Measurements from ENCODE around the gene MND1.

MND1 gene

DNA sequence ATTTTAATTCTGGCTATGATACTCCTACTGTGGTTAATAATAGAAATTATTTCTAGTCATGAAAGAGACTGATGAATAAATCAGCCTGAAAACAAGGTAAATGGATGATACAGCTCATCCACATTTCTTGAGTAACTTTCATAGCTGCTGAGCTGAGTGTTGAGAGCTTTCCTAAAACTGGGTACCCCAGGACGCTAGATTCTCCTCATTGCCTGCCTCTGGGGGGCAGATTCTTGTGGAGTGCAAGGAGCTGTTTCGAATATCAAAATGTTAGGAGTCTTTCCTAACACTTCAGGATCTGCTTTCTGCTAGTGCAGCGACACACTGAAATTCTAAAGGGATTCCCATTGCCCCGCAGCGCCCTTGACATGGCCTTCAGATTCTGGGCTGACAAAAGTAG, 2.1 kb downstream of the MND1 start:
- Histone ChIP-seq H3K9me3 (ENCODE audit: control insufficient read depth in 2 of 2, low read length in 2 of 2) (no peaks in the 10 kb centered on the region), H3K9ac (ENCODE audit: low read length in 2 of 2) (no peak overlapping the region), H3K4me1 (ENCODE audit: control insufficient read depth, insufficient read depth, low read length) (peaks cover 13% of the 10 kb centered on the region), H3K4me3 (ENCODE audit: low read length in 2 of 2) (no peak overlapping the region), H3K27me3 (ENCODE audit: control insufficient read depth in 1 of 2, insufficient read depth in 2 of 2, low read length in 2 of 2) (no peaks in the 10 kb centered on the region), H3K36me3 (ENCODE audit: control insufficient read depth in 2 of 2, insufficient read depth in 2 of 2, low read length in 2 of 2) (no peaks in the 10 kb centered on the region), H3K27ac (ENCODE audit: low read length) (no peak overlapping the region)

- no peak overlapping the region for H3K9ac ChIP-seq (ENCODE audit: low read length in 2 of 2)
These were observed 2.6 kb downstream of the MND1 start for GRCh38 chr4:153347117-153347516.

GRCh38 chr4:153348006-153348405, 3.5 kb downstream of the MND1 start:
- Histone ChIP-seq H3K4me1 (ENCODE audit: control insufficient read depth, insufficient read depth, low read length) (peaks cover 13% of the 10 kb centered on the region), H3K27ac (ENCODE audit: low read length) (no peak overlapping the region), H3K9me3 (ENCODE audit: control insufficient read depth in 2 of 2, low read length in 2 of 2) (no peaks in the 10 kb centered on the region), H3K27me3 (ENCODE audit: control insufficient read depth in 1 of 2, insufficient read depth in 2 of 2, low read length in 2 of 2) (no peaks in the 10 kb centered on the region), H3K4me3 (ENCODE audit: low read length in 2 of 2) (no peak overlapping the region), H3K9ac (ENCODE audit: low read length in 2 of 2) (no peak overlapping the region), H3K36me3 (ENCODE audit: control insufficient read depth in 2 of 2, insufficient read depth in 2 of 2, low read length in 2 of 2) (no peaks in the 10 kb centered on the region)

More at GRCh38 chr4:153347117-153347516, 2.6 kb downstream of the MND1 start:
- H3K36me3 ChIP-seq (ENCODE audit: control insufficient read depth in 2 of 2, insufficient read depth in 2 of 2, low read length in 2 of 2), result no peaks in the 10 kb centered on the region
- H3K4me1 ChIP-seq (ENCODE audit: control insufficient read depth, insufficient read depth, low read length), result peaks cover 13% of the 10 kb centered on the region
- no peak overlapping the region for H3K4me3 ChIP-seq (ENCODE audit: low read length in 2 of 2)
- H3K27ac ChIP-seq (ENCODE audit: low read length), result no peak overlapping the region
- H3K27me3 ChIP-seq (ENCODE audit: control insufficient read depth in 1 of 2, insufficient read depth in 2 of 2, low read length in 2 of 2), result no peaks in the 10 kb centered on the region
- no peaks in the 10 kb centered on the region for H3K9me3 ChIP-seq (ENCODE audit: control insufficient read depth in 2 of 2, low read length in 2 of 2)

GRCh38 chr4:153349206-153349805, 4.8 kb downstream of the MND1 start:
- no peaks in the 10 kb centered on the region for H3K36me3 ChIP-seq (ENCODE audit: control insufficient read depth in 2 of 2, insufficient read depth in 2 of 2, low read length in 2 of 2)
- H3K27ac ChIP-seq (ENCODE audit: low read length), result no peak overlapping the region
- H3K4me1 ChIP-seq (ENCODE audit: control insufficient read depth, insufficient read depth, low read length), result peaks cover 13% of the 10 kb centered on the region
- H3K9ac ChIP-seq (ENCODE audit: low read length in 2 of 2), result no peak overlapping the region
- H3K27me3 ChIP-seq (ENCODE audit: control insufficient read depth in 1 of 2, insufficient read depth in 2 of 2, low read length in 2 of 2), result no peaks in the 10 kb centered on the region
- H3K4me3 ChIP-seq (ENCODE audit: low read length in 2 of 2), result no peak overlapping the region
- no peaks in the 10 kb centered on the region for H3K9me3 ChIP-seq (ENCODE audit: control insufficient read depth in 2 of 2, low read length in 2 of 2)

DNA sequence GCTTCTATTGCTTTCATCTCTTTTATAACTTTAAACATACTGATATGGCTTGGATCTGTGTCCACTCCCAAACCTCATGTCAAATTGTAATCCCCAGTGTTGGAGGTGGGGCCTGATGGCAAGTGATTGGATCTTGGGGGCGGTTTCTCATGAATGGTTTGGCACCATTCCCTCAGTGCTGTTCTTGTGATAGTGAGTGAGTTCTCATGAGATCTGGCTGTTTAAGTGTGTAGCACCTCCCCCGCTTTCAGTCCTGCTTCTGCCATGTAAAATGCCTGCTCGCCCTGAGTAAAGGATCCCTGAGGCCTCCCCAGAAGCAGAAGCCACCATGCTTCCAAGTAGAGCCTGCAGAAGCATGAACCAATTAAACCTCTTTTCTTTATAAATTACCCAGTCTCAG, 17.7 kb downstream of the MND1 start:
- Histone ChIP-seq H3K9ac (ENCODE audit: low read length in 2 of 2) (no peak overlapping the region), H3K9me3 (ENCODE audit: control insufficient read depth in 2 of 2, low read length in 2 of 2) (no peaks in the 10 kb centered on the region), H3K4me3 (ENCODE audit: low read length in 2 of 2) (no peak overlapping the region), H3K36me3 (ENCODE audit: control insufficient read depth in 2 of 2, insufficient read depth in 2 of 2, low read length in 2 of 2) (no peaks in the 10 kb centered on the region), H3K27me3 (ENCODE audit: control insufficient read depth in 1 of 2, insufficient read depth in 2 of 2, low read length in 2 of 2) (no peaks in the 10 kb centered on the region), H3K27ac (ENCODE audit: low read length) (no peak overlapping the region), H3K4me1 (ENCODE audit: control insufficient read depth, insufficient read depth, low read length) (no peaks in the 10 kb centered on the region)

- H3K9ac ChIP-seq (ENCODE audit: low read length in 2 of 2), result no peak overlapping the region
- no peak overlapping the region for H3K4me3 ChIP-seq (ENCODE audit: low read length in 2 of 2)
- H3K36me3 ChIP-seq (ENCODE audit: control insufficient read depth in 2 of 2, insufficient read depth in 2 of 2, low read length in 2 of 2), result no peaks in the 10 kb centered on the region
- H3K9me3 ChIP-seq (ENCODE audit: control insufficient read depth in 2 of 2, low read length in 2 of 2), result no peaks in the 10 kb centered on the region
- no peaks in the 10 kb centered on the region for H3K27me3 ChIP-seq (ENCODE audit: control insufficient read depth in 1 of 2, insufficient read depth in 2 of 2, low read length in 2 of 2)
- no peak overlapping the region for H3K27ac ChIP-seq (ENCODE audit: low read length)
- H3K4me1 ChIP-seq (ENCODE audit: control insufficient read depth, insufficient read depth, low read length), result no peaks in the 10 kb centered on the region
These were observed 19.6 kb downstream of the MND1 start for GRCh38 chr4:153364061-153364460.

DNA sequence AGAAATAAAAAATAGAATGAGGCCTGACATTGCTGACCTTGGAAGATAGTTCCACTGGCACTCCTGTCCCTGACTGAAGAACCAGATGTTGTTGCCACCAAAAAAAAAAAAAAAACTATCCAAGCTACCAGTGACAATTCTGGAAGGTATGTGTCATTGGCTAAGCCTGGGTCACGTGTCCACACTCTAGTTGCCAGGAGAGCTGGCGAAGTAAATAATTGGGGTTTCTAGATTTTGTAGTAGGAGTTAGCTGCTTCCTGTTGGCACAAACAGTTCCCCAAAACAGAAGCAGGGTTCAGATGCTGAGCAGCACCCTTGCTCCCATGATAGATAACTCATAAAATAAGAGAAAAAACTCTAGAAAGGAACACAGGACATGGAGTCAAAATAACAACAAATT, 20.5 kb downstream of the MND1 start:
- Histone ChIP-seq H3K36me3 (ENCODE audit: control insufficient read depth in 2 of 2, insufficient read depth in 2 of 2, low read length in 2 of 2) (no peaks in the 10 kb centered on the region), H3K4me3 (ENCODE audit: low read length in 2 of 2) (no peak overlapping the region), H3K27me3 (ENCODE audit: control insufficient read depth in 1 of 2, insufficient read depth in 2 of 2, low read length in 2 of 2) (no peaks in the 10 kb centered on the region), H3K9me3 (ENCODE audit: control insufficient read depth in 2 of 2, low read length in 2 of 2) (no peaks in the 10 kb centered on the region), H3K27ac (ENCODE audit: low read length) (no peak overlapping the region), H3K9ac (ENCODE audit: low read length in 2 of 2) (no peak overlapping the region), H3K4me1 (ENCODE audit: control insufficient read depth, insufficient read depth, low read length) (no peaks in the 10 kb centered on the region)

DNA sequence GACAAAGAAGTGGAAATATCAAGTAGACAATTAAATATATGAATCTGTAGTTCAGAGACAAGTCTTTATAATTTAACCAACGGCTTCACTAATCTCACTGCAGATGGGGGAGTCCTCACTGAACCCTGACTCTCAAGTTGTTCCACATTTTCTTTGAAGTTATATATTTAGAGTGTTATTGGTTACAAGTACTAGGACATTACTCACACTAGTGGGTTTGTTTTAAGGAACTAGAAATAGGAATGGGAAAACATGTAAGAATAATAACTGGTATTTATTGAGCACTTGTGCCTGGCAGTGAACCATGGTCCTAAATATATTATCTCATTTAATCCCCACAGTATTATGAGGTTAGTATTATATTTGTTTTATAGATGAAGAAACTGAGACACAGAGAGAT, 22.0 kb downstream of the MND1 start:
- H3K9ac ChIP-seq (ENCODE audit: low read length in 2 of 2), result no peak overlapping the region

DNA sequence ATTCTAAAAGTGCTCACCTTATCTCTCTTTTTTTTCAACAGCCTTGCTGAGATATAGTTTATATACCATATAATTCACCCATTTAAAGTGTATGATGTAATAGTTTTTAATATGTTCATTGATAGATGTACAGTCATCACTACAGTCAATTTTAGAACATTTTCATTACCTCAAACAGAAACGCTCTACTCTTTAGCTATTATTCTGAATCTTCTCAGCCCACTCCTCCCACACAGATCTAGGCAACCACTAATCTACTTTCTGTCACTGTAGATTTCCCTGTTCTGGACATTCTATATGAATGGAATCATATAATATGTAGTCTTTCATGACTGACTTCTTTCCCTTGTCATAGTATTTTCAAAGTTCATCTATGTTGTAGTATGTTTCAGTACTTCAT, 22.6 kb downstream of the MND1 start:
- Histone ChIP-seq H3K9me3 (ENCODE audit: control insufficient read depth in 2 of 2, low read length in 2 of 2) (no peaks in the 10 kb centered on the region), H3K27me3 (ENCODE audit: control insufficient read depth in 1 of 2, insufficient read depth in 2 of 2, low read length in 2 of 2) (no peaks in the 10 kb centered on the region), H3K4me3 (ENCODE audit: low read length in 2 of 2) (no peak overlapping the region), H3K9ac (ENCODE audit: low read length in 2 of 2) (no peak overlapping the region), H3K4me1 (ENCODE audit: control insufficient read depth, insufficient read depth, low read length) (no peaks in the 10 kb centered on the region), H3K36me3 (ENCODE audit: control insufficient read depth in 2 of 2, insufficient read depth in 2 of 2, low read length in 2 of 2) (no peaks in the 10 kb centered on the region), H3K27ac (ENCODE audit: low read length) (no peak overlapping the region)

More for the DNA sequence above, 22.0 kb downstream of the MND1 start:
- Histone ChIP-seq H3K4me3 (ENCODE audit: low read length in 2 of 2) (no peak overlapping the region), H3K27me3 (ENCODE audit: control insufficient read depth in 1 of 2, insufficient read depth in 2 of 2, low read length in 2 of 2) (no peaks in the 10 kb centered on the region), H3K27ac (ENCODE audit: low read length) (no peak overlapping the region), H3K9me3 (ENCODE audit: control insufficient read depth in 2 of 2, low read length in 2 of 2) (no peaks in the 10 kb centered on the region), H3K36me3 (ENCODE audit: control insufficient read depth in 2 of 2, insufficient read depth in 2 of 2, low read length in 2 of 2) (no peaks in the 10 kb centered on the region), H3K4me1 (ENCODE audit: control insufficient read depth, insufficient read depth, low read length) (no peaks in the 10 kb centered on the region)

DNA sequence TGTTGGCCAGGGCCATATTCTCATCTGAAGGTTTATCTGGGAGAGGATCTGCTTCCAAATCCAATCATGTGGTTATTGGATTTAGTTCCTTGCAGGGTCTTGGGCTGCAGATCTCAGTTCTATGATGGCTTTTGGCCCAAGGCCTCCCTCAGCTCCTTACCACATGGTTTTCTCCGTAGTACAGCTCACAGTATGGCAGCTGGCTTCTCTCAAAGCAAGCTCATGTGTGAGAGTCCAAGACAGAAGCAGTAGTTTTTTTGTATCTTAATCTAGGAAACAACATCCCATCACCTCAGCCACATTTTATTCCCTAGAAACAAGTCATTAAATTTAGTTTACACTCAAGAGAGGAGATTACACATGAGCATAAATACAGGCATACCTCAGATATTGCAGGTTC, 24.5 kb downstream of the MND1 start:
- Histone ChIP-seq H3K4me3 (ENCODE audit: low read length in 2 of 2) (no peak overlapping the region), H3K27me3 (ENCODE audit: control insufficient read depth in 1 of 2, insufficient read depth in 2 of 2, low read length in 2 of 2) (no peaks in the 10 kb centered on the region), H3K9ac (ENCODE audit: low read length in 2 of 2) (no peak overlapping the region), H3K4me1 (ENCODE audit: control insufficient read depth, insufficient read depth, low read length) (no peaks in the 10 kb centered on the region), H3K27ac (ENCODE audit: low read length) (no peak overlapping the region), H3K36me3 (ENCODE audit: control insufficient read depth in 2 of 2, insufficient read depth in 2 of 2, low read length in 2 of 2) (no peaks in the 10 kb centered on the region), H3K9me3 (ENCODE audit: control insufficient read depth in 2 of 2, low read length in 2 of 2) (no peaks in the 10 kb centered on the region)

DNA sequence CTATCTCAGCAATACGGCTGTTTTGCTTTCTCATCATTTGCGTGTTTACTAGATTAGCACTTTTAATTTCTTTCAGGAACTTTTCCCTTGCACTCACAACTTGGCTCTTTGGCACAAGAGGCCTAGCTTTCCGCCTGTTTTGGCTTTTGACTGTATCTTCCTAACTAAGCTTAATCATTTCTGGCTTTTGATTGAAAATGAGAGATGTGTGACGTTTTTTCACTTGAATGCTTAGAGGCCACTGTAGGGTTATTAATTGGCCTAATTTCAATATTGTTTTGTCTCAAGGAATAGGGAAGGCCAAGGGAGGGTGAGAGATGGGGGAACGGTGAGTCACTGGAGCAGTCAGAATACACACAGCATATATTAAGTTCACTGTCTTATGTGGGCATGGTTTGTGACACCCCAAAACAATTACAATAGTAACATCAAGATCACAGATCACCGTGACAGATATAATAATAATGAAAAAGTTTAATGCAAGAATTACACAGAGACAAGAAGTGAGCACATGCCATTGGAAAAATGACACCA, 27.3 kb downstream of the MND1 start:
- H3K27me3 ChIP-seq (ENCODE audit: control insufficient read depth in 1 of 2, insufficient read depth in 2 of 2, low read length in 2 of 2), result no peaks in the 10 kb centered on the region
- no peak overlapping the region for H3K4me3 ChIP-seq (ENCODE audit: low read length in 2 of 2)
- H3K9ac ChIP-seq (ENCODE audit: low read length in 2 of 2), result no peak overlapping the region
- no peak overlapping the region for H3K27ac ChIP-seq (ENCODE audit: low read length)
- no peaks in the 10 kb centered on the region for H3K36me3 ChIP-seq (ENCODE audit: control insufficient read depth in 2 of 2, insufficient read depth in 2 of 2, low read length in 2 of 2)
- no peaks in the 10 kb centered on the region for H3K4me1 ChIP-seq (ENCODE audit: control insufficient read depth, insufficient read depth, low read length)
- H3K9me3 ChIP-seq (ENCODE audit: control insufficient read depth in 2 of 2, low read length in 2 of 2), result no peaks in the 10 kb centered on the region

Measured in stomach smooth muscle (tissue), 2 donors.